ENCODE data around the gene PFN4. TPM values are rescaled to one million over a fixed set of nuclear protein-coding genes. Genes with fewer than 3 reads are reported as not detected.

Gene PFN4
- total RNA-seq, 1 donor from 2014 or later: 1.4 TPM

DNA sequence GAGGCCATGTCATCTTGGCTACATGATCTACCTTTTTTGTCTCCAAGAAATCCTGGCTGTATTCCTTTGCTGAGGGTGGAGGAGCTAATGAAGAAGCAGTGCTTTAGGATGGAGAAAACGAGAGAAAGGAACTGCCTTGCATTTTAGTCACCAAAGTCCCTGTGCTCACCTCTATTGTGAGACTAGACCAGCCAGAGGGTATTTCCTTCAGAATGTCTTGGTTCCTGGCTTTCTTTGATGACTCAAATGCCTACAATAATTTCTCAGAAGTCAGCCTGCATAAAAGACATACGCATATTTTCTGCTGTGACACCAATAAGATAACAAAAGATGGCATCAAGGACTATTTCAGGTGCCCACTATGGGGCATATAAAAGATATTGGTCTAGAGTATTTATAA, 57.8 kb downstream of the PFN4 start:
- no peak overlapping the region for H3K4me3 Mint-ChIP-seq (ENCODE audit: unreplicated experiment)
- H3K27ac Mint-ChIP-seq (ENCODE audit: unreplicated experiment): no peak overlapping the region

More for the DNA sequence above, 57.8 kb downstream of the PFN4 start:
- DNase-seq (ENCODE audit: low spot score): no peak
- Mint-ChIP-seq H3K36me3 (ENCODE audit: low read depth) (peaks cover 11% of the 10 kb centered on the region), H3K9me3 (ENCODE audit: low read depth) (no peaks in the 10 kb centered on the region), H3K4me1 (ENCODE audit: low read depth) (no peaks in the 10 kb centered on the region), H3K27me3 (ENCODE audit: low read depth) (no peaks in the 10 kb centered on the region)
- TF ChIP-seq CTCF (IDR thresholded peaks at IDR 0.05): no peak

Other genes starting within 250 kb of the PFN4 start
- gene ATAD2B, start 196.2 kb downstream of the PFN4 start, total RNA-seq: 15.8 to 20.9 TPM (median 15.9 TPM) in 3 replicates
- gene UBXN2A, start 182.9 kb downstream of the PFN4 start, total RNA-seq: 15.8 to 19.0 TPM (median 18.1 TPM) in 3 replicates
- 0.51 TPM in 1 of 3 replicates, not detected in the others for gene MFSD2B, start 113.2 kb downstream of the PFN4 start, total RNA-seq
- gene WDCP, start 75.9 kb downstream of the PFN4 start, total RNA-seq: 10.6 to 12.6 TPM (median 12.5 TPM) in 3 replicates
- gene FKBP1B, start 73.6 kb downstream of the PFN4 start, total RNA-seq: 10.4 to 18.2 TPM (median 16.2 TPM) in 3 replicates
- gene SF3B6, start 47.0 kb downstream of the PFN4 start, total RNA-seq: 67.0 to 81.9 TPM (median 72.0 TPM) in 3 replicates
- 48.6 to 56.7 TPM (median 51.7 TPM) in 3 replicates for gene TP53I3, start 38.5 kb downstream of the PFN4 start, total RNA-seq
- gene FAM228B, start 135 bp upstream of the PFN4 start, total RNA-seq: 15.8 to 21.5 TPM (median 19.0 TPM) in 3 replicates
- 0.22 to 0.58 TPM (median 0.31 TPM) in 3 replicates for gene FAM228A, start 51.7 kb upstream of the PFN4 start, total RNA-seq
- 26.6 to 30.2 TPM (median 28.6 TPM) in 3 replicates for gene ITSN2, start 237.2 kb upstream of the PFN4 start, total RNA-seq

All from chondrocyte (in vitro differentiated cells).